SU-DHL-6 (cell line): ENCODE measurements around the gene SIK3.

ENCODE experiments used
- H2AFZ ChIP-seq: fragments of 200-600 bp; sonication (generic); 2 replicates; pipeline ENCODE4 v1.6.1; 2014; ENCODE audit warnings: low read depth, mild to moderate bottlenecking, moderate library complexity, mixed read lengths, antibody characterized with exemption, low read length; ENCODE audit not compliant: severe bottlenecking
- H3F3A ChIP-seq: fragments of 200-600 bp; shearing (Covaris generic); 2 replicates; pipeline ENCODE4 v1.6.0; 2016; ENCODE audit warnings: antibody characterized with exemption, mild to moderate bottlenecking; ENCODE audit not compliant: insufficient read depth
- H3K27ac ChIP-seq: fragments of 200-600 bp; sonication (generic); 2 replicates; pipeline ENCODE4 v1.5.1; 2016; ENCODE audit warnings: low read depth, mild to moderate bottlenecking, low read length, moderate library complexity, mixed read lengths
- H3K27me3 ChIP-seq: fragments of 200-600 bp; sonication (generic), shearing (Covaris generic); 2 replicates; pipeline ENCODE4 v1.6.0; 2014; ENCODE audit warnings: mild to moderate bottlenecking, low read length
- H3K36me3 ChIP-seq: fragments of 200-600 bp; sonication (generic); 2 replicates; pipeline ENCODE4 v1.6.1; 2014; ENCODE audit warnings: mild to moderate bottlenecking, low read length, mixed read lengths
- H3K4me2 ChIP-seq: fragments of 300-600, 200-600 bp; shearing (Covaris generic), sonication (generic); 2 replicates; pipeline ENCODE4 v1.6.0; 2014; ENCODE audit warnings: low read length, low read depth, mild to moderate bottlenecking; ENCODE audit not compliant: poor library complexity, severe bottlenecking
- H3K4me3 ChIP-seq: fragments of 200-600 bp; sonication (generic); 2 replicates; pipeline ENCODE4 v1.5.1; 2014; ENCODE audit warnings: antibody characterized with exemption, low read length, mild to moderate bottlenecking, mixed read lengths; ENCODE audit not compliant: insufficient read depth, poor library complexity, severe bottlenecking
- H3K79me2 ChIP-seq: fragments of 200-600 bp; sonication (generic); 2 replicates; pipeline ENCODE4 v1.6.1; 2014; ENCODE audit warnings: mild to moderate bottlenecking, low read length, moderate library complexity; ENCODE audit not compliant: insufficient read depth
- H3K9ac ChIP-seq: fragments of 200-600 bp; sonication (generic); 2 replicates; pipeline ENCODE4 v1.7.0; 2014; ENCODE audit warnings: mild to moderate bottlenecking, low read length
- H3K9me2 ChIP-seq: fragments of 200-600 bp; sonication (generic); replicated peaks from 2 replicates; pipeline ENCODE4 v1.6.1; 2014; ENCODE audit warnings: low read length; ENCODE audit not compliant: insufficient read depth
- H3K9me3 ChIP-seq: fragments of 200-600 bp; sonication (generic); 2 replicates; pipeline ENCODE4 v1.6.1; 2014; ENCODE audit warnings: low read length, mixed read lengths; ENCODE audit not compliant: insufficient read depth
- H4K20me1 ChIP-seq: fragments of 200-600 bp; sonication (generic); 2 replicates; pipeline ENCODE4 v1.6.1; 2014; ENCODE audit warnings: low read depth, mild to moderate bottlenecking, antibody characterized with exemption, low read length, moderate library complexity, mixed read lengths
- EZH2phosphoT487 ChIP-seq: fragments of 200-600 bp; sonication (generic), shearing (Covaris generic); conservative IDR thresholded peaks from 2 replicates; pipeline ENCODE4 v1.6.1; 2018; ENCODE audit warnings: mild to moderate bottlenecking, antibody characterized with exemption, low read length, moderate library complexity, mixed read lengths
- TF ChIP-seq, protein P1 (sequence below): fragments of 200-600 bp; sonication (generic); IDR thresholded peaks from one replicate; pipeline ENCODE4 v1.5.1; 2017; ENCODE audit warnings: antibody characterized with exemption, mild to moderate bottlenecking, low read length, moderate library complexity; ENCODE audit not compliant: insufficient read depth, poor library complexity, severe bottlenecking

The SIK3 gene

DNA sequence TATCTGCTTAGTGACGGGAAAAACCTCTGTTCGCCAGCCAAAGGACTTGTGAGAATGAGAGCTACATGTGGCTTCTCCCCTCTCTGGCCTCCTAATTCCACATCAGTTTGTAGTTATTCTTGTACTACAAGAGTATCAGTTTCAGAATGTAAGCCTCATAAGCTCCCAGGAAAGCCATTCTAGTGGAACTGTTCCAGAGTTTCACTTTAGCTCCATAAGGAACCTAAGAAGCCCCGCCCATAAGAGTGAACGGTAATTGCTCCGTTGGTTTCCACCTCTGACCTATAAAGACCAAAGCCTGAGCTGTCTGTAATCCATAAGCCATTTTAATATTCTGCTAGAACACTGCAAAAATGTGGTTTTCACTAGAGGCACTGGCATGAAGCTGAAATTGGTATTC, 53.0 kb downstream of the SIK3 start:
- H3K4me2 ChIP-seq: no peak overlapping the region
- no peak overlapping the region for H3K27ac ChIP-seq
- H3K27me3 ChIP-seq: no peaks in the 10 kb centered on the region
- H3K36me3 ChIP-seq: no peaks in the 10 kb centered on the region
- TF ChIP-seq EZH2phosphoT487: no peak
- TF ChIP-seq, protein P1, sequence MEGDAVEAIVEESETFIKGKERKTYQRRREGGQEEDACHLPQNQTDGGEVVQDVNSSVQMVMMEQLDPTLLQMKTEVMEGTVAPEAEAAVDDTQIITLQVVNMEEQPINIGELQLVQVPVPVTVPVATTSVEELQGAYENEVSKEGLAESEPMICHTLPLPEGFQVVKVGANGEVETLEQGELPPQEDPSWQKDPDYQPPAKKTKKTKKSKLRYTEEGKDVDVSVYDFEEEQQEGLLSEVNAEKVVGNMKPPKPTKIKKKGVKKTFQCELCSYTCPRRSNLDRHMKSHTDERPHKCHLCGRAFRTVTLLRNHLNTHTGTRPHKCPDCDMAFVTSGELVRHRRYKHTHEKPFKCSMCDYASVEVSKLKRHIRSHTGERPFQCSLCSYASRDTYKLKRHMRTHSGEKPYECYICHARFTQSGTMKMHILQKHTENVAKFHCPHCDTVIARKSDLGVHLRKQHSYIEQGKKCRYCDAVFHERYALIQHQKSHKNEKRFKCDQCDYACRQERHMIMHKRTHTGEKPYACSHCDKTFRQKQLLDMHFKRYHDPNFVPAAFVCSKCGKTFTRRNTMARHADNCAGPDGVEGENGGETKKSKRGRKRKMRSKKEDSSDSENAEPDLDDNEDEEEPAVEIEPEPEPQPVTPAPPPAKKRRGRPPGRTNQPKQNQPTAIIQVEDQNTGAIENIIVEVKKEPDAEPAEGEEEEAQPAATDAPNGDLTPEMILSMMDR: no peak
- H3F3A ChIP-seq: no peaks in the 10 kb centered on the region
- peaks cover 4% of the 10 kb centered on the region; the same call in 1 of the 2 replicates for H4K20me1 ChIP-seq
- H3K79me2 ChIP-seq: peaks cover 7% of the 10 kb centered on the region; the same call in 1 of the 2 replicates
- no peaks in the 10 kb centered on the region for H3K9me2 ChIP-seq
- H3K9me3 ChIP-seq: no peaks in the 10 kb centered on the region
- no peak overlapping the region for H3K9ac ChIP-seq
- no peak overlapping the region for H2AFZ ChIP-seq
- H3K4me3 ChIP-seq: no peak overlapping the region

DNA sequence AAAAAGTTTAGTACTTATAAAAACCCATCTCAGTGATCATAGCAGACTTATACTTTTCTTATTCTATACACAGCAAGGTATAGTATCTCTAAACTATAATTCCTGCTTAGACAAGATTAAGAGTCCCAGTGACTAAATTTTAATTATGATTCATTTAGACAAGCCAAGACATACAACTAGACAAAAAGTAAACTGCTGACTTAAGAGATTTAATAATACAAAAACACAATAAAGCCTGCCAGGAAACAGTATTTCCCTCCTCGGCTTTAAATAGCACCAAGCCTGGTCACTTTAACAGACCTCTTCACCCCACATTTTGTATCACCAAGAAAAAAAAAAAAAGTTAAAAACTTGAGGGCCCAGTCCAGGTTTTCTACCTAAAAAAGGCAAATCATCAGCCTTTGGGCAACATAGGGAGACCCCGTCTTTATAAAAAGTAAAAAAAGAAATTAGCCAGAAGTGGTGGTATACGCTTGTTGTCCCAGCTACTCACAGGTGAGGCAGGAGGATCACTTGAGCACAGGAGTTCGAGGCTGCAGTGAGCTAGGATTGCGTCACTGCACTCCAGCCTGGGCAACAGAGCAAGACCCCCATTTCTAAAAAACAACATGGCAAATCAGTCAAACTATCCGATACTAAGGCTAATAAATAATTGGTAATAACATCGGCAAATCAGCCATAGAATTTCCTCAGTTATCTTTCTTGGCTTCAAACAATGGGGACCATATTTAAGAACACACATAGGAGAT, 53.8 kb downstream of the SIK3 start:
- TF ChIP-seq, protein P1: no peak
- no peak for TF ChIP-seq EZH2phosphoT487
- Histone ChIP-seq H3K4me2 (no peak overlapping the region), H3K9ac (no peak overlapping the region), H3K4me3 (no peak overlapping the region), H3K79me2 (peaks cover 7% of the 10 kb centered on the region; the same call in 1 of the 2 replicates), H3K9me2 (no peaks in the 10 kb centered on the region), H2AFZ (no peak overlapping the region), H3K9me3 (no peaks in the 10 kb centered on the region), H3K36me3 (no peaks in the 10 kb centered on the region), H4K20me1 (peaks cover 4% of the 10 kb centered on the region; the same call in 1 of the 2 replicates), H3K27me3 (no peaks in the 10 kb centered on the region), H3K27ac (no peak overlapping the region), H3F3A (no peaks in the 10 kb centered on the region)

DNA sequence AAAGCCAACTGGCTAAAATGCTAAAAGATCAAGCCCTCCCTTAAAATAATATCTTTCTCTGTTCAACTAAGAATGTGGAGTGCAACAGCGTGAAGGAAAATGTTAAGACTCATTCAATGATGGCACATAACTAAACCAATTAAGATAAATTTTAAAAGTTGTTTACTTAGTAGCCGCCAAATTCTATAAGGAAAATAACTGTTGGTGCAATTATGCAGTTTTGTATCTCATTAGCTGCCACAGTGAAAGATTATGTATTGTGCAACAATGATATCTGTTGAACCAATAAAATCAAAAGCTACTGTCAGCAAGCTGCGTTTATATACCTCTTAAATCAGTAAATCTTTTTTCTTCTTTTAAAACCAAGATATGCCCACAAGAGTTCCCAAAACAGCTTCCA, 55.5 kb downstream of the SIK3 start:
- Histone ChIP-seq H4K20me1 (peaks cover 4% of the 10 kb centered on the region; the same call in 1 of the 2 replicates), H3K9me2 (no peaks in the 10 kb centered on the region), H3K27me3 (no peaks in the 10 kb centered on the region), H3K36me3 (no peaks in the 10 kb centered on the region), H2AFZ (no peak overlapping the region), H3K4me3 (no peak overlapping the region), H3K79me2 (peaks cover 12% of the 10 kb centered on the region; the same call in 1 of the 2 replicates), H3F3A (no peaks in the 10 kb centered on the region), H3K9me3 (no peaks in the 10 kb centered on the region), H3K4me2 (no peak overlapping the region), H3K27ac (no peak overlapping the region), H3K9ac (no peak overlapping the region)
- TF ChIP-seq, protein P1: no peak
- TF ChIP-seq EZH2phosphoT487: no peak
